GM19395 (cell line): Measurements from ENCODE around the gene SLC1A5.
"Not testable (repeated sequence)": the region's sequence is repeated elsewhere in the genome, so short reads cannot be mapped to it uniquely, and the experiment has no call there.

Experiments
- ATAC-seq: cut with Tn5 transposase; IDR thresholded peaks from one replicate; pipeline ENCODE4 v1.9.1; 2021; ENCODE audit warnings: mild to moderate bottlenecking, moderate library complexity; ENCODE audit not compliant: unreplicated experiment

The SLC1A5 gene

DNA sequence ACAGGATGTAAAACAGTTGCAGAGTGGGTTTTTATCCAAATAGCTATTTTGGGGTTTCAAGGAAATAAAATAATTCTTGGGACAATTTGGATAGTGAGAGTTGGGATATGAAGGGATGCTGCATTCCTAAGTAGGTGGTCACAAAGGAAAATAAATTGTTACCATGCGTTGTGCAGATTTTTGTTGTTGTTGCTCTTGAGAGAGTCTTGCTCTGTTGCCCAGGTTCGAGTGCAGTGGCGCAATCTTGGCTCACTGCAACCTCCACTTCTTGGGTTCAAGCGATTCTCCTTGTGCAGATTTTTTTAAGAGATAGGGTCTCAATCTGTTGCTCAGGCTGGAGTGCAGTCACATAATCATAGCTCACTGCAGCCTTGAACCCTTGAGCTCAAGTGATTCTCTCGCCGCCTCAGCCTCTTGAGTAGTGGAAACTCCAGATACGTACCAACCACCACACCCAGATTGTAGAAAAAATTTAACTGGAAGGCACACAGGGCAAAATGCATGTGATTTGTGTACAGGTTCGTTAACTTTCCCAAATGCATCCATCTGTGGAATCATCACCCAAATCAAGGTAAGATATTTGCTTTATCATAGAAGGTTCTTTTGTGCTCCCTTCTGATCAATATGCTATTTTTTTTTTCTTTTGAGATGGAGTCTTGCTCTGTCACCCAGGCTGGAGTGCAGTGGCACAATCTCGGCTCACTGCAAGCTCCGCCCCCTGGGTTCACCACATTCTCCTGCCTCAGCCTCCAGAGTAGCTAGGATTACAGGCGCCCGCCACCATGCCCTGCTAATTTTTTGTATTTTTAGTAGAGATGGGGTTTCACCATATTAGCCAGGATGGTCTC lies 16.0 kb downstream of the SLC1A5 start:
- ATAC-seq: no peak

DNA sequence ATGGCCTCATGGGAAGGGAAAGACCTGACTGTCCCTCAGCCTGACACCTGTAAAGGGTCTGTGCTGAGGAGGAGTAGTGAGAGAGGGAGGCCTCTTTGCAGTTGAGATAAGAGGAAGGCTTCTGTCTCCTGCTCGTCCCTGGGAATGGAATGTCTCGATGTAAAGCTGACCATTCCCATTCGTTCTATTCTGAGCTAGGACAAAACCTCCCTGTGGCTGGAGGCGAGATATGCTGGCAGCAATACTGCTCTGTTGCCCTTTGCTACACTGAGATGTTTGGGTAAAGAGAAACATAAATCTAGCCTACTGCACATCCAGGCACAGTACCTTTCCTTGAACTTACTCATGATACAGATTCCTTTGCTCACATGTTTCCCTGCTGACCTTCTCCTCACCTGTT lies 19.6 kb downstream of the SLC1A5 start:
- not testable (repeated sequence) for ATAC-seq

DNA sequence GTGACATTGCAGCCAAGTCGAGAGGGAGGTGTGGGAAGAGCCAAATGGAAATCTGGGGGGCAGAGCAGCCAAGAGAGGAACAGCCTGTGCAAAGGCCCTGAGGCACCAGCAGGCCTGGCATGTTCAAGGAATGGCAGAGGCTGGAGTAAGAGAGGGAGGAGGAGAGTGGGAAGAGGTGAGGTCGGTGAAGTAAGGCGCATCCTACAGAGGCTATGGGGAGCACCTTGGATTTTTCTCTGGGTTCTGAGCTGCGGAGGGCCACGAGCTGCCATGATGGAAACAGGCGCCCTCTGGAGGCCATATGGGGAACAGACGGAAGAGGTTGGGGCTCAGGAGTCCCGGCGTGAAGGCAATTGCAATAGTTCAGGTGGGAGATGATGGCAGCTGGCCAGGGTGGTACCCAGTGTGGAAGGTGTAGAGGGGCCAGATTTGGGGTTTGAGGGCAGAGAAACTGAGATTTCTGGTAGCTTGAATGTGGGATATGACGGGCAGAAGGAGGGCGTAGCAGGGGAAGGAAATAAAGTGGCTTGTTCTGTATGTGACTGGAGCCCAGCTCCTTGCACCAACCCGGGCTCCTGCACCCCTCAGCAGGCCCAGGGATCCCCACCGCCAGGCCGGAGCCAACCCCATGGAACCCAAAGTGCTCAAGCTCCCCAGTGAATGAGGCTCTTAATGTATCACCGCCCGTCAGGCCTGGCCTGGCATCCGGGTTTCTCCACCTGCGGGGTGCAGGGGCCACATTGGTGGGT lies 21.7 kb downstream of the SLC1A5 start:
- no peak for ATAC-seq

DNA sequence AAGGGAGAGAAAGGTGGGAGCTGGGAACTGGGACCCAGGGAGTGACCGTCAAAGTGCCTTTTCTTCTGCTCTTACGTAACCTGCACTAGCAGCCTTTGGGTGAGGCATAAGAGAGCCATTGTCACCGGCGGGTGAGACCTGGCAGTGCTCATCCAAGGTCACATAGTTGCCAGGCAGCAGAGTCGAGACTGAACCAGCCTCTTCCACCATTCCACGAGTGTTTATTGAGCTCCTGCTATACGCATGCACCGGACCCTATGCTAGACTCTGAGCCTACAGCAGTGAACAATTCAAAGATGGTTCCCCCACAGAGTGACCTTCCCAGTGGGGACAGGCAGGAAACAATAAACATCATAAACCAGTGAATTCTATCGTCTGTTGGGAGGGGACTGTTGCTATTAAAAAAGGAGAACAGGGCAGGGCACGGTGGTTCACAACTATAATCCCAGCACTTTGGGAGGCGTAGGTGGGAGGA lies 23.5 kb downstream of the SLC1A5 start:
- ATAC-seq: no peak

DNA sequence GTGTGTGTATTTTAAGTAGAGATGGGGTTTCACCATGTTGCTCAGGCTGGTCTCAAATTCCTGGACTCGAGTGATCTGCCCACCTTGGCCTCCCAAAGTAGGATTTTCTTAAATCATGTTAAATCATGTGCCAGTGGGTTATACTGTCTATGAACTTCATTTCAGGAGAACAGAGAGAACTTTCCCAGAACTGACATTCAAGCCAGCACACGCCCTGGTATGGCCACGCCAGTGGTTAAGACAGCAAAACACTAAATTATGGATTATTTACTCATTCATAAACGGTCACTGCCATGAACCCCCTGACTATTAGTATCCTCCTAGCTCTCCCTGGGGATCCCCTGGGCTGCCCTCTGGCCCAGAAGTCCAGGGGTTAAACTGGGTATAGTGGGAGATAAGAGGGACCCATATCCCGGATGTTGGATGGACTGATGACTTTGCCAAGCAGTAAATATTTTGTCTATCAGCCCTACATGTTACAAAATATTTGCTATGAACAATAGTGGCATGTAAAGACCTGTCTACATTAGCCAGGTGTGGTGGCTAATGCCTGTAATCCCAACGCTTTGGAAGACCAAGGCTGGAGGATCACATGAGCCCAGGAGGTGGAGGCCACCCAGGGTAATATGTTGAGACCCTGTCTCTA lies 26.0 kb downstream of the SLC1A5 start:
- ATAC-seq: no peak

DNA sequence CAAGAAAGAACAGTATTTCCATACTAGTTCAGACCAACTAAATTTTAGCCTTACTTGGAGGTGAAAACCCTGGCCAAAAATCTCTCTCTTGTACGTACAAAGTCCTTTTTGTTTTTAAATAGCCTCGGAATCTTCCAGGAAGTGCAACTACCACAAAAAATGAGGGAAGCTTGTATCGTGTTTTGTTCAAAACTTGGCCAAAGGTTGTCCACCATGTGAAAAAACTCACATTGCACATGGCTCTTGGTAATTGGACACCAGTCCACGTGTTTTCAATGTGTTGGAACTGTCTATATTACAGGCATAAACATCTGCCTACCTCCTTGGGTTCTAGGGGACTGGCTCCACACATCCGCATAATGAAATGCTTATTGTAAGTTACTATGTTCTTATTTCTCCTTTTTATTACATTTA lies 27.0 kb downstream of the SLC1A5 start:
- ATAC-seq: no peak

DNA sequence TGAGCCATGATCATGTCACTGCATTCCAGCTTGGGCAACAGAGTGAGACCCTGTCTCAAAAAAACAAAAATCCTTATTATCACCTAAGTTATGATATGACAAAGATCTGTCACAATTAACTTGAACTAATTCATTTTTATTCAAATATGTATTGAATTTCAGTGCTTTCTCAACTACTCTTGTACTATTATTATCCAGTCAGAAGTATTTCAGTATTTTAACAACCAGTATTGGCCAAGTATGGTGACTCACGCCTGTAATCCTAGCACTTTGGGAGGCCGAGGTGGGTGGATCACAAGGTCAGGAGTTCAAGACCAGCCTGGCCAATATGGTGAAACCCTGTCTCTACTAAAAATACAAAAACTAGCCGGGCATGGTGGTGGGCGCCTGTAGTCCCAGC lies 27.5 kb downstream of the SLC1A5 start:
- ATAC-seq: not testable (repeated sequence)

DNA sequence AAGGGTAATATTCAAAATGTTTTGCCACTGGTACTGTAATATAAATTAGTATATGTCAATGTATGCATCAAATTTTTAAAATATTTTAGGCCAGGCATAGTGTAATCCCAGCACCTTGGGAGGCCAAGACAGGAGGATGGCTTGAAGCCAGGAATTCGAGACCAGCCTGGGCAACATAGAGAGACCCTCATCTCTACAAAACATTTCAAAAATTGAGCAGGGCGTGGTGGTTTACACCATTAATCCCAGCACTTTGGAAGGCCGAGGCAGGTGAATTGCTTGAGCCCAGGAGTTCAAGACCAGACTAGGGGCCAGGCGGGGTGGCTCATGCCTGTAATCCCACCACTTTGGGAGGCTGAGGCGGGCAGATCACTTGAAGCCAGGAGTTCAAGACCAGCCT lies 28.0 kb downstream of the SLC1A5 start:
- no peak for ATAC-seq

DNA sequence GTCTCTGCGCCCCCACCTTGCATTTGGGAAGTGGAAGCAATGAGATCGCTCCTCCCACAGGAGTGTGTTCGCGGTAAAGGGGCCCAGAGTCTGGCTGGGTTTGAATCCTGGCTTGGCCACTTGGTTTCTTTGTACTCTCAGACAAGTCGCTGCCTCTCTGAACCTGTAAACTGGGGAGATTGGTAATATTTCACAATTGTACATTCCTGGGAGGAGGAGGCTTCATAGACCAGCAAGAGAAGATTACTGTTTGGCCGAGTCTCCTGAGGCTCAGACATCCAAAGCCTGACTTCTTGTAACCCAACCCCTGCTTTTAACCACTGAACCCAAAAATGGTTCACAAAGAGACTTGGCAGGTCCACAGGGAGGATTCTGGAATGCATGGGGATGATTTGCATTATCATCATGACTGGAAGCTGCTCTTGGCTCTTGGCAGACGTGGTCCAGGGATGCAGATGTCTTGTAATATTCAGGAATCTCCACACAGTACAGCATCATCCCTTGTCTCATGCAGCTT lies 28.5 kb downstream of the SLC1A5 start:
- no peak for ATAC-seq

DNA sequence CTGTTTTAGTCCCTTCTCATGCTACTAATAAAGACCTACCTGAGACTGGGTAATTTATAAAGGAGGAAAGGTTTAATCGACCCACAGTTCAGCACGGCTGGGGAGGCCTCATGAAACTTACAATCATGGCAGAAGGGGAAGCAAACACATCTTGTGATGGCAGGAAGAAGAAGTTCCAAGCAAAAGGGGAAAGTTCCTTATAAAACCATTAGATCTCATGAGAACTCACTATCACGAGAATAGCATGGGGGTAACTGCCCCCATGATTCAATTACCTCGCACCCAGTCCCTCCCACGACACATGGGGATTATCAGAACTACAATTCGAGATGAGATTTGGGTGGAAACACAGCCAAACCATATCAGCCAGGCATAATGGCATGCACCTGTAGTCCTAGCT lies 29.2 kb downstream of the SLC1A5 start:
- no peak for ATAC-seq

DNA sequence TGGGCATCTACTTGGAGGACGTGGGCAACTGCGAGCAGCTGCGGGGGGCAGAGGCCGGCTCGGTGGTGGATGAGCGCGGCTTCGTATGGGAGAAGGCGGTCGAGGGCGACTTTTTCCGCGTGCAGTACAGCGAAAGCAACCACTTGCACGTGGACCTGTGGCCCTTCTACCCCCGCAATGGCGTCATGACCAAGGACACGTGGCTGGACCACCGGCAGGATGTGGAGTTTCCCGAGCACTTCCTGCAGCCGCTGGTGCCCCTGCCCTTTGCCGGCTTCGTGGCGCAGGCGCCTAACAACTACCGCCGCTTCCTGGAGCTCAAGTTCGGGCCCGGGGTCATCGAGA lies 31.9 kb downstream of the SLC1A5 start:
- ATAC-seq: no peak

DNA sequence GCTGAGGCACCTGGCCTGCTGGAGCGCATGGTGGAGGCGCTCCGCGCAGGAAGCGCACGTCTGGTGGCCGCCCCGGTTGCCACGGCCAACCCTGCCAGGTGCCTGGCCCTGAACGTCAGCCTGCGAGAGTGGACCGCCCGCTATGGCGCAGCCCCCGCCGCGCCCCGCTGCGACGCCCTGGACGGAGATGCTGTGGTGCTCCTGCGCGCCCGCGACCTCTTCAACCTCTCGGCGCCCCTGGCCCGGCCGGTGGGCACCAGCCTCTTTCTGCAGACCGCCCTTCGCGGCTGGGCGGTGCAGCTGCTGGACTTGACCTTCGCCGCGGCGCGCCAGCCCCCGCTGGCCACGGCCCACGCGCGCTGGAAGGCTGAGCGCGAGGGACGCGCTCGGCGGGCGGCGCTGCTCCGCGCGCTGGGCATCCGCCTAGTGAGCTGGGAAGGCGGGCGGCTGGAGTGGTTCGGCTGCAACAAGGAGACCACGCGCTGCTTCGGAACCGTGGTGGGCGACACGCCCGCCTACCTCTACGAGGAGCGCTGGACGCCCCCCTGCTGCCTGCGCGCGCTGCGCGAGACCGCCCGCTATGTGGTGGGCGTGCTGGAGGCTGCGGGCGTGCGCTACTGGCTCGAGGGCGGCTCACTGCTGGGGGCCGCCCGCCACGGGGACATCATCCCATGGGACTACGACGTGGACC lies 32.4 kb downstream of the SLC1A5 start:
- no peak for ATAC-seq

DNA sequence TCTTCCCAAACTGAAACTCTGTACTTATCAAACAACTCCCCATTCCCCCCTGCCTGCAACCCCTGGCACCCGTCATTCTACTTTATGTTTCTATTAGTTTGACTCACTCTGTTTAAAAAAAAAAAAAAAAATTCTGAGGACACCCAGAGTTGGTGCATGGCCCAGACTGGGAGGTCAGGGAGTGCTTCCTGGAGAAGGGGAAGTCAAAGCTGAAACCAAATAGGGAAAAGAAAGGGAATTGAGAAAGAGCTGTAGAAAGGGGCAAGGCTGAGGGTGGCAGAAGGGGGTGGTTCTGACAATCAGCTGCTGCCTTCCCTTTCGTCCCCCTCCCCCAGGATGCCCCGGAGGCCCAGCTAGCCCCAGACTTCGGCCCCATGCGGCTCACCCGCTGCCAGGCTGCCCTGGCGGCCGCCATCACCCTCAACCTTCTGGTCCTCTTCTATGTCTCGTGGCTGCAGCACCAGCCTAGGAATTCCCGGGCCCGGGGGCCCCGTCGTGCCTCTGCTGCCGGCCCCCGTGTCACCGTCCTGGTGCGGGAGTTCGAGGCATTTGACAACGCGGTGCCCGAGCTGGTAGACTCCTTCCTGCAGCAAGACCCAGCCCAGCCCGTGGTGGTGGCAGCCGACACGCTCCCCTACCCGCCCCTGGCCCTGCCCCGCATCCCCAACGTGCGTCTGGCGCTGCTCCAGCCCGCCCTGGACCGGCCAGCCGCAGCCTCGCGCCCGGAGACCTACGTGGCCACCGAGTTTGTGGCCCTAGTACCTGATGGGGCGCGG lies 33.1 kb downstream of the SLC1A5 start:
- no peak for ATAC-seq

DNA sequence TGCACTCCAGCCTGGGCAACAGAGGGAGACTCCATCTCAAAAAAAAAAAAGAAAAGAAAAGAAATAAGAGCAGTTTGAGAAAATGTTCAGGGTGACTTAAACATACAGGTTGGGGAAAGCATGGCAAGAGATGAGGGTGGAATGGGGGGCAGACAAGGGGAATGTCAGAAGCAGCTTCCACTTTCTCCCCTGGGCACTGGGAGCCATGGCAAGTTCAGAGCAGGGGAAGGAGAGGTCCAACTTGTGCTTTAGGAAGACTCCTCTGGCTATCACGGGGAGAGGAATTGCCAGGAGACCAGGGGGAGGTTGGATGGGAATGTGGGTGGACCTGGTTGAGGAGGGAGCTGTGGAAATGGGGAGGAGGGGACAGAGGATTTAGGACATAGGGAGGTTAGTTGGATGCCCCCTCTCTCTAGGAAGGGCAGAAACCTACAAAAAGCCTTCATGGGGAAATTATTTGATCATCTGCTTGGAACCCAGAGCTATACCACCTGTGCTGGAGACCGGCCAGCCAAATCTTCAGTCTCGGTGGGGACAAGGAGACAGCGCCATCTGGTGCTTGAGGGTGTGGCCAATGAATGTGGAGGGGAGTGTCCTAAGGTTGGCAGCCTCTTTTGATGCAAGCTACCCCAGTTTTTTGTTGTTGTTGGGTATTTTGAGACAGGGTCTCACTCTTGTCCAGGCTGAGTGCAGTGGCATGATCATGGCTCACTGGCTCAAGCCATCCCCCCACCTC lies 34.8 kb downstream of the SLC1A5 start:
- no peak for ATAC-seq

DNA sequence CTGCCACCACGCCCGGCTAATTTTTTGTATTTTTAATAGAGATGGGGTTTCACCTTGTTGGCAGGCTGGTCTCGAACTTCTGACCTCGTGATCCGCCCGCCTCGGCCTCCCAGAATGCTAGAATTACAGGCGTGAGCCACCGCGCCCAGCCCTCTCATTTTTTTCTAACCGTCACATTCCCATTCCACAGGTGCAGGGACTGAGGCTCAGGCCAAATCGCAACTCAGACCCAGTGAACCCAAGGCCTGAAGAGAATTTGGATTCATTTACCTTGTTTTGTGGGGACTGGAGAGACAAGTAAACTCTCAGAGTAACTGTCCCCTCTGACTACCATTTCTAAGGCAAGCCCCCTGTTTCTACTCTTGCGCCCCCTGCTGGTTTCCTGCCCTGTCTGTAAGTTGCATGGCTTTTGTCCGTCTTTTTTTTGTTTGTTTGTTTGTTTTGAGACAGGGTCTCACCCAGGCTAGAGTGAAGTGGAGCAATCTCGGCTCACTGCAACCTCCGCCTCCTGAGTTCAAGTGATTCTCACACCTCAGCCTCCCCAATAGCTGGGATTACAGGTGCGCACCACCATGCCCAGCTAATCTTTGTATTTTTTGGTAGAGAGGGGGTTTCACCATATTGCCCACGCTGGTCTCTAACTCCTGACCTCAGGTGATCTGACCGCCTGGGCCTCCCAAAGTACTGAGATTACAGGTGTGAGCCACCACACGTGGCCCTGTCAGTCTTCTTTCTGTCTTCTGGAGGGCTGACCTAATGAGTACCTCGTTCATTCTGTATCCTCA lies 39.9 kb downstream of the SLC1A5 start:
- no peak for ATAC-seq

DNA sequence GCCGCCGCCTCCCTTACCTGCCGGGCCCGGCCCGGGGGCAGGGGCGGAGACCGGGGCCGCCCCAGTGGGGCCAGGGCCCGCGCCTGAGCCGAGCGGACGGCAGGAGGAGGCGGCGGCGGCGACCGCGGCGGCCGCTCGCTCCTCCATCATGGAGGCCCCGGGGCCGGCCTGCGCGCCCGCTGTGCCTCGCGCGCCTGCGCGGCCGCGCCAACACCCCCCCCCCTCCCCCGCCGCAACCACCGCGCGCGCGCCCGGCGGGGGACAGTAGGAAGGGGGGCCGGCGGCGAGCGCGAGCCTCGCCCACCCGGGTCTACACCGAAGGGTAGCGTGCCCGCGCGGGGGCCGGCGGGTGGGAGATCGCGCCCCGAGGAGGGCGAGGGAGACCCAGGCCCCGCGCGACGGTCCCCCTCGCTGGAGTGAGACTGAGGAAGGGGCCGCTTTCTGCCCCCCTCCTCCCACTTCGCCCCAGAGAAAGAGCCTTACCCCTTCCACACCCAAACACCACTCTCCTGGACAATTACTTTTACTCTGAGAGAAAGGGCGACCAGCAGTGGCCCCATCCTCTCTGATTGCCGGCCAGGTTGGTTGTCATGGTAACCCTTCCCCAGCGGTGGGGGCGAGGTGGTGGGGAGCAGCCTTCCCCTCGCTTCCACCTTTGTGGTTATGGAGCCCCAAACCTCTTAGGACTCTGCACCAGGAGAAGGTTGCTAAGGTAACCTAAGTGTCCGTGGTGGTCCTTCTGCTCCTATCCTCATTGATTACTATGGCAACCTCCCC lies 41.9 kb downstream of the SLC1A5 start, which contains the start of gene STRN4:
Gene STRN4 (minus strand): TSS at position 170 of the 777 bp plus-strand sequence. CDS start 20 bp downstream, at position 150.
- ATAC-seq: no peak

DNA sequence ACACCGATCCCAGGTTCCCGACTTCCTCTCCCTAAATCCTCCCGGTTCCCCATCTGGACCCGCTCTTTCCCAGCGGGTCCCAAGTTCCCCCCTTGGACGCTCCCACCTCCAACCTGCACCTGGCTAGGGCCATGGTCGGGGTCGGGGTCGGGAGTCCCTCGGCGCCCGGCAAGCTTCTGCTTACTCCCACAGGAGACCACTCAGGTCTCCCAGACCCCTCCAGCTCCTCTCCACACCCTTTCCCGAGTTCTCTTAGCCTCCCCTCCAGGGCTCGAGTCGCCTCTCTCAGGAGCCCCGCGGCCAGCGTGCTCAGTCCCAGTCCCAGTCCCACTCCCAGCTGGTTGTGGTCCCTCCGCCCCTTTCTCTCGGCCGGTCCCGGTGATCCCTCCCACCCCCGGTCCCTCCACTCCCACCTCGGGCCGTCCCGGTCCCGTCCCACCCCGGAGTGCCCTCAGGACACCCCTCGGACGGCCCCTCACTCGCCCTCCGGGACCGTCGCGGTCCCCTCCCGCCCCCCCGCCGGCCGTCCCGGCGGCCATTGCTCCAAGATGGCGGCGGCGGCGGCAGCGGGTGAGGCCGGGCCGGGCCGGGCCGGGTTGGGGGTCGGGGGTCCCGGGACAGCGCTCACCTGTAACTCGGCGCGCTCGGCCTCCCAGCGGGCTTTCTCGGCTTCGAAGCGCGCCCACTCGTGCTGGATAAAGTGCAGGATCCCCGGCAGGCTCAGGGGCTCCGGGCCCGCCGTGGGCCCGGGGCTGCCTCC lies 42.7 kb downstream of the SLC1A5 start, which contains the start of gene FKRP:
Gene FKRP (plus strand): TSS at position 537 of the 760 bp plus-strand sequence. CDS start 9,394 bp downstream, outside the sequence.
- no peak for ATAC-seq
